GM19099 (cell line): Measurements from ENCODE around the gene PCA3.

Experiments used
- POLR2A ChIP-seq: IDR thresholded peaks from 3 replicates; pipeline ENCODE4 v1.6.1; 2011; ENCODE audit warnings: low read depth; ENCODE audit not compliant: insufficient read length; ENCODE audit errors: extremely low read depth

Gene PCA3

GRCh38 chr9:76738402-76738801 lies 25.8 kb upstream of the PCA3 start:
- TF ChIP-seq POLR2A = no peak

GRCh38 chr9:76741524-76741923 lies 22.7 kb upstream of the PCA3 start:
- no peak for TF ChIP-seq POLR2A

GRCh38 chr9:76743931-76744330 lies 20.3 kb upstream of the PCA3 start:
- no peak for TF ChIP-seq POLR2A

- TF ChIP-seq POLR2A = no peak
Measured at GRCh38 chr9:76744336-76744735, 19.9 kb upstream of the PCA3 start.

- TF ChIP-seq POLR2A = no peak
Measured at GRCh38 chr9:76751001-76751400, 13.2 kb upstream of the PCA3 start.

GRCh38 chr9:76756268-76756640 lies 8.0 kb upstream of the PCA3 start:
- no peak for TF ChIP-seq POLR2A

GRCh38 chr9:76756941-76757673 lies 7.1 kb upstream of the PCA3 start:
- TF ChIP-seq POLR2A = no peak

- no peak for TF ChIP-seq POLR2A
Measured at GRCh38 chr9:76758476-76758875, 5.8 kb upstream of the PCA3 start.

- TF ChIP-seq POLR2A = no peak
Measured at GRCh38 chr9:76759732-76760131, 4.5 kb upstream of the PCA3 start.

- no peak for TF ChIP-seq POLR2A
Measured at GRCh38 chr9:76761448-76761847, 2.8 kb upstream of the PCA3 start.

- no peak for TF ChIP-seq POLR2A
Measured at GRCh38 chr9:76766126-76766525, 1.9 kb downstream of the PCA3 start.

GRCh38 chr9:76772686-76773445 lies 8.6 kb downstream of the PCA3 start:
- no peak for TF ChIP-seq POLR2A

GRCh38 chr9:76784881-76785280 lies 20.6 kb downstream of the PCA3 start:
- no peak for TF ChIP-seq POLR2A

GRCh38 chr9:76785501-76785900 lies 21.3 kb downstream of the PCA3 start:
- no peak for TF ChIP-seq POLR2A

GRCh38 chr9:76787677-76788076 lies 23.4 kb downstream of the PCA3 start:
- no peak for TF ChIP-seq POLR2A

GRCh38 chr9:76789840-76790239 lies 25.6 kb downstream of the PCA3 start:
- no peak for TF ChIP-seq POLR2A
